Heart left ventricle (tissue), 13 donors: Measurements from ENCODE around the gene KTI12.

ENCODE experiments used
- CTCF ChIP-seq, 12 donors: fragments of 200-600 bp; sonication (generic) in 4 of 12; IDR thresholded peaks; one replicate each; pipeline versions ENCODE4 v1.5.0 to v1.8.0; 2018 to 2022; ENCODE audit warnings: antibody characterized with exemption in 12 of 12, mild to moderate bottlenecking in 5 of 12
- POLR2A ChIP-seq, 2 donors: fragments of 450-650 bp; IDR thresholded peaks; one replicate each; pipeline ENCODE4 v1.6.1; 2017; ENCODE audit warnings: antibody characterized with exemption in 2 of 2, mild to moderate bottlenecking in 2 of 2, moderate library complexity in 2 of 2
- donor health status: ischemic (EF 13 %, LVEDD 7.1; RV severe dilation, severe dysfunction).
- donor health status: DM: no; HTN: yes; CAD: no.
- donor health status: DM: no; HTN: no; CAD: no.
- donor health status: ischemic (EF 25% LVEDD 6.9; RV normal size, moderate dysfunction).
- donor health status: ischemic (EF 25% LVEDD 5.7; RV mildly dilated, moderate dysfunction).
- donor health status: ischemic (EF 35%, LVEDD 5.7; RV mildly dilated, moderate dysfunction).
- donor health status: nonischemic (EF 11% LVEDD 7.7; RV severe dilation, severe dysfunction).
- donor health status: DM: yes; HTN: yes; CAD: no.
- donor health status: PGD.
- donor health status: ischemic (EF 29% LVEDD 5.4; RV normal size, mild dysfunction).
- donor health status: nonischemic (EF 23%, LVEDD 6.1; RV moderate dilation, normal function).

GRCh38 chr1:52026278-52026677 is 7.3 kb downstream of the KTI12 start:
- TF ChIP-seq CTCF (IDR thresholded peaks at IDR 0.05) (no peak), POLR2A (IDR thresholded peaks at IDR 0.05) (no peak)
